ENCODE measurements around the gene NRROS.

- TF ChIP-seq, protein P1, sequence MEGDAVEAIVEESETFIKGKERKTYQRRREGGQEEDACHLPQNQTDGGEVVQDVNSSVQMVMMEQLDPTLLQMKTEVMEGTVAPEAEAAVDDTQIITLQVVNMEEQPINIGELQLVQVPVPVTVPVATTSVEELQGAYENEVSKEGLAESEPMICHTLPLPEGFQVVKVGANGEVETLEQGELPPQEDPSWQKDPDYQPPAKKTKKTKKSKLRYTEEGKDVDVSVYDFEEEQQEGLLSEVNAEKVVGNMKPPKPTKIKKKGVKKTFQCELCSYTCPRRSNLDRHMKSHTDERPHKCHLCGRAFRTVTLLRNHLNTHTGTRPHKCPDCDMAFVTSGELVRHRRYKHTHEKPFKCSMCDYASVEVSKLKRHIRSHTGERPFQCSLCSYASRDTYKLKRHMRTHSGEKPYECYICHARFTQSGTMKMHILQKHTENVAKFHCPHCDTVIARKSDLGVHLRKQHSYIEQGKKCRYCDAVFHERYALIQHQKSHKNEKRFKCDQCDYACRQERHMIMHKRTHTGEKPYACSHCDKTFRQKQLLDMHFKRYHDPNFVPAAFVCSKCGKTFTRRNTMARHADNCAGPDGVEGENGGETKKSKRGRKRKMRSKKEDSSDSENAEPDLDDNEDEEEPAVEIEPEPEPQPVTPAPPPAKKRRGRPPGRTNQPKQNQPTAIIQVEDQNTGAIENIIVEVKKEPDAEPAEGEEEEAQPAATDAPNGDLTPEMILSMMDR (conservative IDR thresholded peaks at IDR 0.05; ENCODE audit: low read depth, low read length), result no peak
- TF ChIP-seq POLR2A (IDR thresholded peaks at IDR 0.05; ENCODE audit: low read depth, low read length) (no peak), RFX5 (IDR thresholded peaks at IDR 0.05; ENCODE audit: low read depth, low read length) (no peak), SMC3 (IDR thresholded peaks at IDR 0.05; ENCODE audit: low read depth, low read length) (no peak), ELK1 (IDR thresholded peaks at IDR 0.05; ENCODE audit: borderline replicate concordance, low read depth, low read length) (no peak), CHD1 (IDR thresholded peaks at IDR 0.05; ENCODE audit: low read depth, low read length) (no peak), RCOR1 (IDR thresholded peaks at IDR 0.05; ENCODE audit: insufficient replicate concordance, low read length) (no peak), MAZ (IDR thresholded peaks at IDR 0.05; ENCODE audit: borderline replicate concordance, low read depth, low read length) (no peak)
Observed at GRCh38 chr3:196639483-196640296, at the start of gene NRROS.

All from IMR-90 (cell line).